NCI-H82 treated with DMSO at 0.1 percent for 48 hours (cell line): ENCODE data around the gene FOXS1.
"Not testable (repeated sequence)": the region's sequence is repeated elsewhere in the genome, so short reads cannot be mapped to it uniquely, and the experiment has no call there.

Experiments
- DNase-seq: peaks from one replicate; lab custom pipeline; 2025; ENCODE audit not compliant: unreplicated experiment; lab: John Stamatoyannopoulos, UW

FOXS1 gene

GRCh38 chr20:31840906-31841816, 4.2 kb downstream of the FOXS1 start:
- no peak for DNase-seq

DNA sequence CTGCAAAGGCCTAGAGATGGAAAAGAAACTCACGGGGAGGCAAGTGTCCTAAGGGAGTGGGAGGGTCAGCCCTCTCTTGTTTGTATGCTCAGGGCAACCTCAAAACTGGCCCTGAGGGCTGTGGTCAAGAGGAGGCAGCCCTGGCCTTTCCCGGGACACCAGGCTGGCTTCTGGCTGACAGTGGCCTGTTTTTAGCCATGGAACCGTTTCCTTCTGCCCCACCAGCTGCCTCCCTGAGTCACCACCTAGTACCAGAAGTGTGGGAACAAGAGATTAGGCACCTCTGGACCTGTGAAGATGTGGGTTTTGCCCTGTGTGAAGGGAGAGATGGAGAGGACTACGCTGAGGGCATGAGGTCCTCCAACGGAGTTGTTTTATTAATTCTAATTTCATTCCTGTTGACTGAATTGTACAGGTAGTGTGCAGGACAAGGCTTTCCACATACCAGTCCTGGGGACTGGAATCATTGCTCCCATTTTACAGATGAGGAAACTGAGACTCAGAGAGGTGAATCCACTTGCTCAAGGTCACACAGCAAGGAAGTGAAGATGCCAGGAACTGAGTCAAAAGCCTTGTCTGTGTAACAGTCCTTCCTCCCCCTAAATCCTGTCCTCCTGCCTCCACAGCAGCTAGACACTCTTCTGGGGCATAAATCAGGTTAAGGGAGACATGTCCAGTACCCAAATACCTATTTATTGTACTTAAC, 5.5 kb downstream of the FOXS1 start:
- no peak for DNase-seq

GRCh38 chr20:31838646-31839292, 6.6 kb downstream of the FOXS1 start:
- no peak for DNase-seq

GRCh38 chr20:31837896-31838397, 7.5 kb downstream of the FOXS1 start:
- no peak for DNase-seq

DNA sequence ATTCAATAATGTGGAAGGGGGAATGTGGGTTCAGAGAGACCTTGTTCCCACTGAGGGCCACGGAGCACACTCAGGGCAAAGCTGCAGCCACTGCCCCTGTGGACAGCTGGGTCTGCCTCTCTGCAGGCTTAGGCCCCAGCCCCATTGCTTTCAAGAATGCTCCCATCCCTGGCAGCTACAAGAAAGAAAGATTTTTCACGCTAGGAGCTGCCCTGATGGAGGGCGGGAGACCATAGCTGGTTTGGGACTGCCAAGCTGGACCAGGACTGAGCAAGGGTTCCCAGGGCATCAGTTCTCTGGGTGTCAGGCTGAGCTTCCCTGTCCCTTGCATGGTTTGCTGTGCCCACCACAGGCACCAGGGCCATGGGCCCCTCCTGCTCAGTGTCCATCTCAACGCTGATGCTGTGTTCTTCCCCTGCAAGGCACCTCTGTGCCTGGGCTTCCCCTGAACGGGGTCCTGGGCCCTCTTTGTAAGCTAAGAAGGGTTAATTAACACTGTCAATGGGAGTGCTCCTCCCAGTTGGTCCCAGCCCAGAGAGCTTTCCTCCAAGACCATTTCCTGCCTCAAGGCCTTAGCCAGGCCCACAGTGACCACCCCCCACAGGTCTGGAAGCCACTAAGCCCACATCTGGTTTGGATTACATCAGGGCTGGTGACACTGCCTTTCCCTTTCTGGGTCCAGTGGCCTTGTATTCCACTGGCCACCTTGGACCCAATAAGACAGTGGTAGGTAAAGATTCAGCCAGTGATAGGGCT, 8.4 kb downstream of the FOXS1 start:
- DNase-seq: no peak

DNA sequence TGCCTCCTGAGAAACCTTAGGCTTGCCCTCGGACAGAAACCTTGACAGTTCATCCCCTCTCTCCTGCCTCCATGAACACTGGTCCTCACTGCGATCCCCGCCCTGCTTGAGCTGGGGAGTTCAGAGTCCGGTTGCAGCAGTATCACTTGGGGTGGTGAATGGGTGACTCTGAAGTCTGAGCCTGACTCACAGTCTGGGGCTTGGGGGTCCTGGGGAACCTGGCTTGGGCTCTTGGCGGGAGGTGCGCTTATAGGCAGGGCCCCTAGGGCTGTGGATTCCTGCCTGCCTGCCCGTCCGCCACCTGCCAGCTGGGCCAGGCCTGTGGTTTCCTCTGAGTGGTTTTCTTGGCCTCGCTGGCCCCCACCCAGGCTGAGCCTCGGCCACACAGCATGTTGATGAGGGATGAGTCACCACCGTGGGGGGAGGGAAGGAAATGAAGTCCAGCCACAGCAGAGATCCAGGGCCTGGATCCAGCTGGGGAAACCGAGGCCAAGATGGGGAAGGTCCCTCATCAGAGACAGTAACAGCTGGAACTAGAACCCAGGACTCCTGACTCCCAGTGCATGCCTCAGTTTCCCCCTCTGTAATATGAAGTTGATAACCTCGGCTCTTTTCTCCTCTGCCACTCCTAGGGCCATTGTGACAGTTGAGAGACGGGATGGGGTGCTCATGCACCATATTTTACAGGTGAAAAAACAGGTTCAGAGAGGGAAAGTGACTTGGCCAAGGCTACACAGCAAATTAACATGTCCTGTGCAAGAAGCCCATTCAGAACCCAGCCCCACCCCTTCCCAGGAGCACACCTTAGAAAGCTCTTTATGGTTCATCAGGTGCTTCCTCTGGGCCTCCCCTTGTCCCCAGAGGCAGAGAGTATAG, 9.2 kb downstream of the FOXS1 start:
- DNase-seq: no peak

DNA sequence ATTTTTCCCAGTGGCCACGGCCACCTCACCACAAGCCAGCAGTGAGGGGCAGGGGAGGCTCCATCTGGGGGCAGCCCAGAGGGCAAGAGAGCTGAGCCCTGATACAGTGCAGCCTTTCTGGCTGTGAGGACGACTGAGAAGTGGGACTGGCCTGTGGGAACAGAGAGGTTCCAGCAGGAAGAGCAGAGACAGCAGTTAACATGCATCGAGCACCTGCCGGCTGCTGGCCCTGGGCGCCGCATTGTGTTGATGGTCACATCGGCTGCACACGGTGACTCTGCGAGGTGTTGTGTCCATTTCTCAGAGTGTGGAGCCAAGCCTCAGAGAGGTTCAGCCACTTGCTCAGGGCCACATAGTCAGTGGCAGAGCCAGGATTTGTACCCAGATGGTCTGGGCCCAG, 9.8 kb downstream of the FOXS1 start:
- no peak for DNase-seq

GRCh38 chr20:31833931-31834521, 11.4 kb downstream of the FOXS1 start:
- no peak for DNase-seq

DNA sequence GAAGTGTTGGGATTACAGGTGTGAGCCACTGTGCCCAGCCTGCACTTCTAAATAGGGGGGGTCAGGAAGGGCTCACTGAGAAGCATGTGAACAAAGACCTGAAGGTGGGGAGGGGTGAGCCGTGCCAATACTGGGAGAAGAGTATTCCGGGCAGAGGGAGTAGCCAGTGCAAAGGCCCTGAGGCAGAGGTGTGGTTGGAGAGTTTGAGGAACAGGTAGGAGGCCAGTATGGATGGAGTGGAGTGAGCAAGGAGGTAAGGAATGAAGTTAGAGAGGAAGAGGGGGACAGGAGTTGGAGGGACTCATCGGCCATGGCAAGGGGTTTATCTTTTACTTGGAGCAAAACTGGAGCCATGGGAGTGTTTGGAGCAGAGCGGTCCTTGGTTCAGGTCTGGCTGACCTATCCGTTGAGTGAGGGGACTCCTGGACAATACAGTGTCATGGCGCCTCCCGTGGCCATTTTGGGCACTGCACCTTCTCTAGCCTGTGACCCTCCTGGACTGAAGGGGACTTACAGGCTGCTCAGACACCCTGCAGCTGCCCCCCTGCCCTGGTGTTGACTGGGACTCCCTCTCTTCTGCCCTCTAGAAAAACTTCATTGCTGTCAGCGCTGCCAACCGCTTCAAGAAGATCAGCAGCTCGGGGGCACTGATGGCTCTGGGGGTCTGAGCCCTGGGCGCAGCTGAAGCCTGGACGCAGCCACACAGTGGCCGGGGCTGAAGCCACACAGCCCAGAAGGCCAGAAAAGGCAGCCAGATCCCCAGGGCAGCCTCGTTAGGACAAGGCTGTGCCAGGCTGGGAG, 12.1 kb downstream of the FOXS1 start:
- DNase-seq: peak; percentile 15

DNA sequence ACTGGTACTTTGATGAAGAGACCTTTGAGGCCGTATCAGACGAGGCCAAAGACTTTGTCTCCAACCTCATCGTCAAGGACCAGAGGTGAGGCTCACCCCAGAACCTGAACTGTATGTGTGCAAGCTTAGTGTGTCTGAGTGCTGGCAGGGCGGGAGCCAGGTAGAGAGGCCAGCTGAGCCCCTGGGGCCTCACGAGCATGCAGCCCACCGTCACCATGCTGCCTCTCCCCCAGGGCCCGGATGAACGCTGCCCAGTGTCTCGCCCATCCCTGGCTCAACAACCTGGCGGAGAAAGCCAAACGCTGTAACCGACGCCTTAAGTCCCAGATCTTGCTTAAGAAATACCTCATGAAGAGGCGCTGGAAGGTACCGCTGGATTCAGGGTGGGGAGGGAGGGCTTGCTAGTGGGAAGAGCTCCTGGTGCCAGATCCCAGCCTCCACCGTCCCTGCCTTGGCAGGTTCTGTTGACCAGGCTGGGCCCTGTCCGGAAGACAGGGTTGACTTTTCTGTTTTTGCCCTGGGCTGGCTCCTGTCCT, 13.6 kb downstream of the FOXS1 start:
- DNase-seq: no peak

DNA sequence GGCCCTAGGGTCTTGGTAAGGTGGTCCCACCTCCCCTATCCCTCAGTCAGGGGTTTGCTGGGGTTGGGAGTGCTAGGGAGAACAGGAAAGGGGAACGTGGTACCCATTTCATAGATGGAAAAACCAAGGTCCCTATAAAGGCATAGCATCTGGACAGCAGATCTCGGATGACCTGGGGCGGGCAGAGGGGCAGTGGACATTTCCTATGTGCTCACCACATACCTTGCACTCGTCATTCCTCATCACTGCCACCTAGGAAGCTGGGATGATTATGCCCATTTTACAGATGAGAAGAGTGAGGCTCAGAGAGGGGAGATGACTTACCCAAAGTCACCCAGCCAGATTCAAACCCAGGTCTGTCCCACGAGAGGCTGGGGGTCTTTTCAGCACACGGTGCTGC, 14.2 kb downstream of the FOXS1 start:
- DNase-seq: no peak

- DNase-seq: no peak
These were observed 14.9 kb downstream of the FOXS1 start for GRCh38 chr20:31830406-31830981.

- DNase-seq: no peak
These were observed 15.7 kb downstream of the FOXS1 start for GRCh38 chr20:31829731-31830130.

DNA sequence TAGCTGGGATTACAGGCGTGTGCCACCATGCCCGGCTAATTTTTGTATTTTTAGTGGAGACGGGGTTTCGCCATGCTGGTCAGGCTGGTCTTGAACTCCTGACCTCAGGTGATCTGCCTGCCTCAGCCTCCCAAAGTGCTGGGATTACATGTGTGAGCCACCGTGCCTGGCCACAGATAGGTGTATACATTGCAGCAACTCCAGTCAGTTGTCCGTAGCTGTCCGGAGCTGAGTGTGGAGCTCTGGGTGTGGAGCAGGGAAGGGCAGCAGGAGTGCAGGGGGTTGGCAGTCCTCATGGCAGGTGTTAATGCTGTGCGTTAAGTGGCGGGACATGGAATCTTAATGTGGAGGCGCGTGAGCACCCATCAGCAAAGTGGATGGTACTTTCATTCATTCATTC, 17.4 kb downstream of the FOXS1 start:
- DNase-seq: not testable (repeated sequence)

GRCh38 chr20:31827059-31827458, 18.3 kb downstream of the FOXS1 start:
- no peak for DNase-seq

DNA sequence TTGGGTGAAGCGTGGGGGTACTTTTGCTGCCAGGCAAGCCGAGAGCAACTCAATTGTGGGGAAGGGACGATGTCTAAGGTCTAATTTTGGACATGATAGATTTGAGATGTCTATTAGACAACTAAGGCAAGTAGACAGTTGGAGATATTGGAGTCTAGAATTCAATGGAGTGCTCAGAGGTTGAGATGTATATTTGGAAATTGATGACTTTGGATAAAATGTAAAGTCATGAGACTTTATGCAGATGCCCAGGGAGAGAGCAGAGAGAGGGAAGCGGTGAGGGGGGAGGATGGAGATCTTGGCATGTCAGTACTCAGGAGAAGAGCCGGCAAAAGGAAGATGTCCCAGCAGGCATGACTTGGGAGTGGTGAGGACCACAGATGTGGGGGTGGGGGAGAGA, 19.3 kb downstream of the FOXS1 start:
- DNase-seq: no peak

DNA sequence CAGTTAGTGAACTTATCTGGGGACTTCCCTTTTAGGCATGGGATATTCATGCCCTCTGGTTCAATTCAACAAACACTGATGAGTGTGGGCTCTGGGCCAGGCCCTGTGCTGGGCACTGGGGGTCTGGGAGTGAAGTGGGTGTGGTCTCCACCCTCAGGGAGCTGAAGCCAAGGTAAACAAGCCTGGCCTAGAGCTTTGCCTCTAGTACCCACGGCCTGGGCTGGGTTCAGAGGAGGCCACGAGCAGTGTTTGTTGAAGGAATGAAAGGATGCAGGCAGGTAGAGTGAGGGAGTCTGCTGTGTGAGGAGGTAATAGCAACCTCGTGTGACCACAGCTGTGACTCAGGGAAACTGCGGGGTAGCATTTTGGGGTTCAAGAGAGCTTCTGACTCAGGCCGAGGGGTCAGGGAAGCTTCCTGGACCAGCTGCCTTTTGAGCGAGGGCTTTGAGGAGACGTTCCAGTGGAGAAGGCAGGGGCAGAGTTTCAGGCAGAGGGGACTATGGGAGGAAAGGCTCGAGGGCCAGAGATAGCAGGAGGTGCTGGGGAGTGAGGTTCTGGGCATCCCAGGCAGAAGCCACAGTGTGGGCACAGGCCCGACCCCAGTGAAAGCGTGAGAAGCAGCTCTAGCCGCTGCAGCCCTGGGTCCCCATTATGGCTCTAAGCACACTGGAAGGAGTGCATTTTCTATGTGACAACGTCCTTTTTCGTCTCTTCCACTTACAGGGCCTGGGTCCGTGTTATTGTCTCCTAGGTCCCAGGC, 20.7 kb downstream of the FOXS1 start:
- DNase-seq: no peak

DNA sequence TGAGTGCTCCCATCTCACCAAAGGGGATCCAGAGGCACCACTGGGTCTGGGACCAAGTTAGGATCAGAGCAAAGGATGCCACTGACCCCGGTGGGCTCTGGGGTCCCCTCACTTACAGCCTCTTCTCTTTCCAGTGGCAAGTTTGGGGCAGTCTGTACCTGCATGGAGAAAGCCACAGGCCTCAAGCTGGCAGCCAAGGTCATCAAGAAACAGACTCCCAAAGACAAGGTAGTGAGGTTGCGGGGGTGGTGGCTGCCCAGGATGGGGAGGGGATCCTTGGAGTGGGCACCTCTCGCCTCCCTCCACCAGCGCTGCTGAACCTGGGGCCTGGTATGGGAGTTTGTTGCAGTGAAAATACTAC, 21.3 kb downstream of the FOXS1 start:
- DNase-seq: no peak
